Activated CD8-positive, alpha-beta memory T cell treated with anti-CD3 and anti-CD28 coated beads for 48 hours (primary cell): ENCODE data around the gene CACNA1A.

Experiments
- DNase-seq, 3 experiments: peaks; one replicate each; pipeline ENCODE4 v3.0.0-alpha.2; 2020; ENCODE audit warnings: low read depth in 2 of 3, low spot score in 2 of 3

CACNA1A gene

GRCh38 chr19:13493516-13494310 is 12.6 kb downstream of the CACNA1A start:
- DNase-seq: no peak

- DNase-seq: no peak
Measured at GRCh38 chr19:13492128-13492527, 14.2 kb downstream of the CACNA1A start.

- DNase-seq: no peak
Measured at GRCh38 chr19:13487985-13488384, 18.3 kb downstream of the CACNA1A start.

GRCh38 chr19:13484166-13484565 is 22.1 kb downstream of the CACNA1A start:
- DNase-seq: no peak

- DNase-seq: no peak
Measured at GRCh38 chr19:13483215-13483614, 23.1 kb downstream of the CACNA1A start.

- DNase-seq: no peak
Measured at GRCh38 chr19:13478576-13478975, 27.7 kb downstream of the CACNA1A start.

- no peak for DNase-seq
Measured at GRCh38 chr19:13476071-13476470, 30.2 kb downstream of the CACNA1A start.

GRCh38 chr19:13475044-13475443 is 31.2 kb downstream of the CACNA1A start:
- DNase-seq: no peak

- DNase-seq: no peak
Measured at GRCh38 chr19:13466697-13467096, 39.6 kb downstream of the CACNA1A start.

GRCh38 chr19:13463296-13463695 is 43.0 kb downstream of the CACNA1A start:
- no peak for DNase-seq

GRCh38 chr19:13461536-13461935 is 44.7 kb downstream of the CACNA1A start:
- no peak for DNase-seq

- DNase-seq: no peak
Measured at GRCh38 chr19:13460045-13460444, 46.2 kb downstream of the CACNA1A start.

- no peak for DNase-seq
Measured at GRCh38 chr19:13459351-13459750, 46.9 kb downstream of the CACNA1A start.

- no peak for DNase-seq
Measured at GRCh38 chr19:13451434-13451995, 54.8 kb downstream of the CACNA1A start.

- no peak for DNase-seq
Measured at GRCh38 chr19:13447978-13448377, 58.3 kb downstream of the CACNA1A start.

GRCh38 chr19:13441810-13442512 is 64.3 kb downstream of the CACNA1A start:
- DNase-seq: peak in 1 of 3 experiments; percentile 12

- DNase-seq: no peak
Measured at GRCh38 chr19:13437919-13438618, 68.2 kb downstream of the CACNA1A start.

GRCh38 chr19:13436352-13436751 is 69.9 kb downstream of the CACNA1A start:
- no peak for DNase-seq

GRCh38 chr19:13430790-13431582 is 75.3 kb downstream of the CACNA1A start:
- peak; percentile 7 to 26 (median 7) for DNase-seq

- no peak for DNase-seq
Measured at GRCh38 chr19:13429563-13429962, 76.7 kb downstream of the CACNA1A start.

GRCh38 chr19:13428352-13428751 is 77.9 kb downstream of the CACNA1A start:
- peak in 1 of 3 experiments; percentile 2 for DNase-seq
